ENCODE measurements around the gene TRAF2.

The TRAF2 gene

GRCh38 chr9:136845465-136846260 is 40.7 kb upstream of the TRAF2 start:
- DNase-seq (ENCODE audit: insufficient read length, low spot score) (no peak), FAIRE-seq (no peak)
- no peak for TF ChIP-seq CTCF (IDR thresholded peaks at IDR 0.05; ENCODE audit: insufficient read depth, missing control alignments)

- FAIRE-seq (no peak), DNase-seq (ENCODE audit: insufficient read length, low spot score) (no peak)
- TF ChIP-seq CTCF (IDR thresholded peaks at IDR 0.05; ENCODE audit: insufficient read depth, missing control alignments): no peak
Measured at GRCh38 chr9:136846376-136847087, 39.8 kb upstream of the TRAF2 start.

GRCh38 chr9:136847088-136847825 is 39.1 kb upstream of the TRAF2 start:
- DNase-seq (ENCODE audit: insufficient read length, low spot score) (peak; percentile 69), FAIRE-seq (no peak)
- TF ChIP-seq CTCF (IDR thresholded peaks at IDR 0.05; ENCODE audit: insufficient read depth, missing control alignments): no peak

GRCh38 chr9:136847826-136848392 is 38.4 kb upstream of the TRAF2 start:
- no peak for FAIRE-seq
- TF ChIP-seq CTCF (IDR thresholded peaks at IDR 0.05; ENCODE audit: insufficient read depth, missing control alignments): no peak
- no peak for DNase-seq (ENCODE audit: insufficient read length, low spot score)

GRCh38 chr9:136848393-136849037 is 37.8 kb upstream of the TRAF2 start:
- DNase-seq (ENCODE audit: insufficient read length, low spot score): peak; percentile 66
- no peak for TF ChIP-seq CTCF (IDR thresholded peaks at IDR 0.05; ENCODE audit: insufficient read depth, missing control alignments)
- FAIRE-seq: no peak

GRCh38 chr9:136849038-136849959 is 37.0 kb upstream of the TRAF2 start, which contains the start of gene PHPT1:
TSS of gene PHPT1 (plus strand) at chr9:136849409. CDS start at chr9:136849431, 22 bp downstream.
- peak; percentile 98 for DNase-seq (ENCODE audit: insufficient read length, low spot score)
- peak; percentile 16 for FAIRE-seq
- TF ChIP-seq CTCF (IDR thresholded peaks at IDR 0.05; ENCODE audit: insufficient read depth, missing control alignments): no peak
